ENCODE data around the gene LIX1L.

DNA sequence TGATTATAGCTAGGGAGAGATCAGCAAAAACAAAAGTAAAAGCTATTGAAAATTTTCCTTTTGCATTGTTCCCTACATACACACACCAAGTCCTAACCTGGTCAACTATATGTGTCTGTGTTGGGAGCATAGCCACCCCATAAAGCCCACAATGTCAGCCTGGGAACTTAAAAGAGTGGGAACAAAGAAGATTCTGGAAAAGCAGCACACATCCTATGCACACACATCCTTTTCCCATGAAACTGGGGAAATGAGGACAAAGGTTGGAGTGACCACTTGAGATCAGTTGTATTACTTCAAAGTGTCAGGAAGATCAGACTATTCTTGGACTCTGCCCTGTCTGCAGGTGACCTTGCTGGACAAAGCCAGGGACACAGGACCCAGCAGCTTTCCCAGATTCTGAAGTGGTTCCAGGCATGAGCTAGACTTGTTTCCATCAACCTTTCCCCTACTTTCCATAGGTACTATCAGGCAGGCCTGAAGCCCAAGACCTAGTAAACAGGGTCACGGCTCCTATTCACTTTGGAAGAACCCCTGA, 22.7 kb upstream of the LIX1L start:
- TF ChIP-seq POLR2A (IDR thresholded peaks at IDR 0.05): no peak
- TF ChIP-seq, protein P1, sequence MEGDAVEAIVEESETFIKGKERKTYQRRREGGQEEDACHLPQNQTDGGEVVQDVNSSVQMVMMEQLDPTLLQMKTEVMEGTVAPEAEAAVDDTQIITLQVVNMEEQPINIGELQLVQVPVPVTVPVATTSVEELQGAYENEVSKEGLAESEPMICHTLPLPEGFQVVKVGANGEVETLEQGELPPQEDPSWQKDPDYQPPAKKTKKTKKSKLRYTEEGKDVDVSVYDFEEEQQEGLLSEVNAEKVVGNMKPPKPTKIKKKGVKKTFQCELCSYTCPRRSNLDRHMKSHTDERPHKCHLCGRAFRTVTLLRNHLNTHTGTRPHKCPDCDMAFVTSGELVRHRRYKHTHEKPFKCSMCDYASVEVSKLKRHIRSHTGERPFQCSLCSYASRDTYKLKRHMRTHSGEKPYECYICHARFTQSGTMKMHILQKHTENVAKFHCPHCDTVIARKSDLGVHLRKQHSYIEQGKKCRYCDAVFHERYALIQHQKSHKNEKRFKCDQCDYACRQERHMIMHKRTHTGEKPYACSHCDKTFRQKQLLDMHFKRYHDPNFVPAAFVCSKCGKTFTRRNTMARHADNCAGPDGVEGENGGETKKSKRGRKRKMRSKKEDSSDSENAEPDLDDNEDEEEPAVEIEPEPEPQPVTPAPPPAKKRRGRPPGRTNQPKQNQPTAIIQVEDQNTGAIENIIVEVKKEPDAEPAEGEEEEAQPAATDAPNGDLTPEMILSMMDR (IDR thresholded peaks at IDR 0.05): no peak
